ENCODE results near the gene C1QL4. TPM values are rescaled to one million over a fixed set of nuclear protein-coding genes. Genes with fewer than 3 reads are reported as not detected.

The C1QL4 gene
- polyA plus RNA-seq, 2 of the 4 experiments (the other 2 are of a cell fraction): 1.5 to 2.8 TPM

DNA sequence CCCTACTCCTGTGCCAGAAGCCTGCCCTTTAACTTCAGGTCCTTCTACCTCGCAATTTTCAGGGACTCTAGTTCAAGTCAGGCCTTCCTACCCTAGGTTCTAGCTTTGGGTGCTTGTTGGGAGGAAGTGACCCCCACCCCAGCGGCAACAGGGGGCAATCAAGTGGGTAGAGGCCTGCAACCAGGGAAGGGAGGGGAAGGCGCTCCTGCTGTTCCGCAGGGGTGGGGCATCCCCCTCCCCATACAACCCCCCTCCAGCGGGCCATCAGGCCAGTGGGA is 42.2 kb downstream of the C1QL4 start:
- Histone ChIP-seq H3K27ac (no peak overlapping the region), H3K4me2 (no peak overlapping the region), H3K9me3 (no peaks in the 10 kb centered on the region), H3K4me1 (peaks cover 18% of the 10 kb centered on the region; the same call in 2 of the 3 replicates), H3K4me3 (no peak overlapping the region)
- WGBS (ENCODE audit: missing lambda C conversion rate): 97% methylated on average over 5 of the region's 5 CpGs
- TF ChIP-seq, protein P1, sequence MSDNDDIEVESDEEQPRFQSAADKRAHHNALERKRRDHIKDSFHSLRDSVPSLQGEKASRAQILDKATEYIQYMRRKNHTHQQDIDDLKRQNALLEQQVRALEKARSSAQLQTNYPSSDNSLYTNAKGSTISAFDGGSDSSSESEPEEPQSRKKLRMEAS (IDR thresholded peaks at IDR 0.05): no peak
- no peak for TF ChIP-seq EHF (CRISPR knock-in tag; IDR thresholded peaks at IDR 0.05)
- TF ChIP-seq NFE2L2 (conservative IDR thresholded peaks at IDR 0.05; ENCODE audit: low read length): no peak
- TF ChIP-seq POLR2AphosphoS2 (conservative IDR thresholded peaks at IDR 0.05; ENCODE audit: low read length): no peak
- no peak for TF ChIP-seq KDM5A (IDR thresholded peaks at IDR 0.05)
- TF ChIP-seq, protein P2, sequence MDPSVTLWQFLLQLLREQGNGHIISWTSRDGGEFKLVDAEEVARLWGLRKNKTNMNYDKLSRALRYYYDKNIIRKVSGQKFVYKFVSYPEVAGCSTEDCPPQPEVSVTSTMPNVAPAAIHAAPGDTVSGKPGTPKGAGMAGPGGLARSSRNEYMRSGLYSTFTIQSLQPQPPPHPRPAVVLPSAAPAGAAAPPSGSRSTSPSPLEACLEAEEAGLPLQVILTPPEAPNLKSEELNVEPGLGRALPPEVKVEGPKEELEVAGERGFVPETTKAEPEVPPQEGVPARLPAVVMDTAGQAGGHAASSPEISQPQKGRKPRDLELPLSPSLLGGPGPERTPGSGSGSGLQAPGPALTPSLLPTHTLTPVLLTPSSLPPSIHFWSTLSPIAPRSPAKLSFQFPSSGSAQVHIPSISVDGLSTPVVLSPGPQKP (IDR thresholded peaks at IDR 0.05; ENCODE audit: low read depth, low read length): no peak
- TF ChIP-seq, protein P3, sequence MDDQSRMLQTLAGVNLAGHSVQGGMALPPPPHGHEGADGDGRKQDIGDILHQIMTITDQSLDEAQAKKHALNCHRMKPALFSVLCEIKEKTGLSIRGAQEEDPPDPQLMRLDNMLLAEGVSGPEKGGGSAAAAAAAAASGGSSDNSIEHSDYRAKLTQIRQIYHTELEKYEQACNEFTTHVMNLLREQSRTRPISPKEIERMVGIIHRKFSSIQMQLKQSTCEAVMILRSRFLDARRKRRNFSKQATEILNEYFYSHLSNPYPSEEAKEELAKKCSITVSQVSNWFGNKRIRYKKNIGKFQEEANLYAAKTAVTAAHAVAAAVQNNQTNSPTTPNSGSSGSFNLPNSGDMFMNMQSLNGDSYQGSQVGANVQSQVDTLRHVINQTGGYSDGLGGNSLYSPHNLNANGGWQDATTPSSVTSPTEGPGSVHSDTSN (IDR thresholded peaks at IDR 0.05): no peak
- no peak for TF ChIP-seq SMC3 (IDR thresholded peaks at IDR 0.05)
- TF ChIP-seq RNF2 (IDR thresholded peaks at IDR 0.05; ENCODE audit: borderline replicate concordance, low read depth): no peak
- TF ChIP-seq CEBPB (IDR thresholded peaks at IDR 0.05): no peak
- no peak for TF ChIP-seq CHD2 (IDR thresholded peaks at IDR 0.05; ENCODE audit: low read length, partially characterized antibody)
- TF ChIP-seq NPAS2 (CRISPR knock-in tag; IDR thresholded peaks at IDR 0.05; ENCODE audit: borderline replicate concordance): no peak
- TF ChIP-seq KDM1A (IDR thresholded peaks at IDR 0.05; ENCODE audit: low read depth): no peak
- TF ChIP-seq HDAC2 (IDR thresholded peaks at IDR 0.05): no peak
- TF ChIP-seq TFCP2L1 (CRISPR knock-in tag; IDR thresholded peaks at IDR 0.05): no peak
- no peak for TF ChIP-seq RCOR1 (IDR thresholded peaks at IDR 0.05; ENCODE audit: low read depth, low read length)
- no peak for TF ChIP-seq RARB (CRISPR knock-in tag; IDR thresholded peaks at IDR 0.05)
- TF ChIP-seq CBX8 (IDR thresholded peaks at IDR 0.05): no peak
- no peak for ATAC-seq
- CTCF ChIA-PET: interaction anchor here (1.1 to 15.8 kb wide), 15 partner anchors 9 to 269 kb away, joined by 3 to 164 read pairs (median 29); partner anchors contain the start of genes C1QL4, DNAJC22, TROAP and TUBA1C
- DNase-seq (ENCODE audit: low read depth in 1 of 2, low spot score in 1 of 2): no peak
- POLR2A ChIA-PET: no interaction called here
- no peak for FAIRE-seq

DNA sequence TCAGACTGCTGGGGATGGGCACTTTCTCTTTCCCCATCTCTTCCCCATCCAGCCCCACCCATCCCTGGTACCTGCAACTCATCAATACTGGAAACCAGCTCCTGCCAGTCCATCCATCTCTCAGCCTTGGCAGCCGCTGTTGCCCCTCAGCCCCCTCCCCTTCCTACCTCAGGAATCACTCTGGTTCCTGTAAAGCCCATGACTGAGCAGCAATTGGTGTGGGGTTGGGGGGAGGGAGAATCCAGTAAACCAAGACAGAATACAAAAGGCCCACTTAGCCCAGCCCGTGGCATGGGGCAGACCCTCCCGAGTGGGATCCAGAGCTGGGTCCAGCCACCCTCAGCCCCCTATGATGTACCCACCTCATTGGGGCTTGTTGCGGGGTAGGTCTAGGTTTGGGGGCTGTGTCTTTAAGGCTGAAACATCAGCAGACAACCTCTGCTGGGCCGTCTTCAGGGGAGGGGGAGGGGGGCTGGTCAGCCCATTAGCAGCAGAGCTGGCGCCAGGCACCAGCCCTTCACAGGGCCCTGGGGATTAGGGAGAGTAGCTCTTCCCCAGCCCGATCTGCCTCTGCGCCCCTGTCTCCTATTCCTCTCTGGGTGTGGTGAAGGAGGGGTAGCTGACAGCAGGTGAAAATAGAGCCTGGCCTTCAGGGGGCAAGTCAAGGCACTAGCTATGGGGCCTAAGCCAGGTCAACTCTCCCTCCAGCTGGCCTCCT is 42.7 kb downstream of the C1QL4 start:
- ChIA-PET POLR2A (no interaction called here), CTCF (interaction anchor here (1.0 to 15.8 kb wide), 17 partner anchors 8 to 288 kb away, joined by 3 to 164 read pairs (median 9); partner anchors contain the start of genes C1QL4, DNAJC22, TROAP and TUBA1C)
- DNase-seq (ENCODE audit: low read depth in 1 of 2, low spot score in 1 of 2) (no peak), ATAC-seq (no peak), FAIRE-seq (no peak)
- H3K27ac ChIP-seq: no peak overlapping the region
- TF ChIP-seq EHMT2 (IDR thresholded peaks at IDR 0.05; ENCODE audit: low read depth) (no peak), ZSCAN20 (CRISPR knock-in tag; IDR thresholded peaks at IDR 0.05) (no peak), ZFP36 (IDR thresholded peaks at IDR 0.05; ENCODE audit: borderline replicate concordance, partially characterized antibody) (no peak), MAZ (IDR thresholded peaks at IDR 0.05; ENCODE audit: borderline replicate concordance, low read depth, low read length) (no peak), POLR2AphosphoS2 (conservative IDR thresholded peaks at IDR 0.05; ENCODE audit: low read length) (no peak), HOXB5 (CRISPR knock-in tag; IDR thresholded peaks at IDR 0.05) (no peak), PHF8 (IDR thresholded peaks at IDR 0.05; ENCODE audit: borderline replicate concordance, low read depth) (no peak), RFX5 (IDR thresholded peaks at IDR 0.05) (no peak)
- TF ChIP-seq, protein P3 (IDR thresholded peaks at IDR 0.05): no peak
- H3K4me2 ChIP-seq: no peak overlapping the region
- 73% methylated on average over 8 of the region's 8 CpGs for WGBS (ENCODE audit: missing lambda C conversion rate)
- H3K4me3 ChIP-seq: no peak overlapping the region
- H3K4me1 ChIP-seq: peaks cover 18% of the 10 kb centered on the region; the same call in 2 of the 3 replicates
- H3K9me3 ChIP-seq: no peaks in the 10 kb centered on the region
